Left colon (tissue), 2 donors: Measurements from ENCODE around the gene CDH23. TPM values are rescaled to one million over a fixed set of nuclear protein-coding genes. Genes with fewer than 3 reads are reported as not detected.

Source experiments
- ATAC-seq: fragments of 200-7000 bp; cut with Tn5 transposase; one replicate; pipeline ENCODE4 v1.9.1; 2020; ENCODE audit warnings: mild to moderate bottlenecking, moderate library complexity
- DNase-seq, 2 donors: peaks; one replicate each; pipeline ENCODE4 v3.0.0-alpha.2; 2020
- intact Hi-C, 2 donors: fragments of 100-400 bp; cut with DNase I in 1 of 2; cut with micrococcal nuclease in 1 of 2; formaldehyde crosslinking; loops; one replicate each; pipeline versions ENCODE4 v1.11.2 to v1.14.0; 2022; cut with DNase I, micrococcal nuclease
- total RNA-seq, 2 donors: library from RNA; stranded (reverse); fragmentation: NEBNext Ultra II Directional; extraction: Animal tissue kit (Norgen Biotek cat#: 25700); gene quantifications; one replicate each; pipeline ENCODE4 v1.2.1, GENCODE V29; 2021
- donor health status: DM: no; HTN: no; CAD: no.
- donor health status: DM: yes; HTN: yes; CAD: no.

CDH23 gene
- total RNA-seq, 2 donors from 2014 or later = 2.2 to 2.5 TPM

DNA sequence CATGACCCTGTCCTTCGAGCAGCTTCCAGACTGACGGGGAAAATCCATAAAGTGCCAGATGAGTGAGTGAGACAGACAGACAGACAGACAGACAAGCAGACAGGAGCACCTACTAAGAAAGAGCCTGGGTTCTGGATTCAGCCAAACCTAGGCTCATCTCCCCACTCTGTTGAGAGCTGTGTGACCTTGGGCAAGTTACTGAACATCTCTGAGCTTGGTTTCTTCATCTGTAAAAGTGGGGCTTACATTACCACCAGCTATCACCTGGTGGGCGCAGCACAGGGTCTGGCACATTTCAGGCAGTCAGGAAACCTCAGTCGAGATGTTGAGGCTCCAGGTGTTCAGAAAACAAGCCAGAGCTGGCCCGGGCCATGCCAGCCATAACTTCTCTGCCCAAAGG, 285.3 kb downstream of the CDH23 start:
- intact Hi-C loops = no loop called here
- ATAC-seq = no peak
- no peak for DNase-seq

DNA sequence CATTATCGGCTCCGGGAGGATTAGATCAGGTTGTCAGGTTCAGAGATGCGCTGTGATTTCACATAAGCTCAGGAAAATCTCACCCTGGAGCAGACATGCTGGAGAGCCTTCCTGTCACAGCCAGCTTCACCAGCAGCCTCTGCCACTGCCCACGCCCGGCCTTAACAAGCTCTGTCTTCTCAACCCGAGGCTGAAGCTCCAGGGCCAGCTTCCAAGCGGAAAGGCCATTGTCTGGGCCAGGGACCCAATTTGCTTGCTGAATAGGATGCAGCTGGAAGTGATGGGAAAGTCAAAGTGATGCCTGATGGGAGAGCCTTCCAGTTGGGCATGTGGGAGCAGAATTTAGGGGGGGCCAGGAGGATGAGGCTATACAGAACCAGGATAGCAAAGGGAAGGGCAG, 286.6 kb downstream of the CDH23 start:
- intact Hi-C loops = no loop called here
- DNase-seq (no peak), ATAC-seq (no peak)

DNA sequence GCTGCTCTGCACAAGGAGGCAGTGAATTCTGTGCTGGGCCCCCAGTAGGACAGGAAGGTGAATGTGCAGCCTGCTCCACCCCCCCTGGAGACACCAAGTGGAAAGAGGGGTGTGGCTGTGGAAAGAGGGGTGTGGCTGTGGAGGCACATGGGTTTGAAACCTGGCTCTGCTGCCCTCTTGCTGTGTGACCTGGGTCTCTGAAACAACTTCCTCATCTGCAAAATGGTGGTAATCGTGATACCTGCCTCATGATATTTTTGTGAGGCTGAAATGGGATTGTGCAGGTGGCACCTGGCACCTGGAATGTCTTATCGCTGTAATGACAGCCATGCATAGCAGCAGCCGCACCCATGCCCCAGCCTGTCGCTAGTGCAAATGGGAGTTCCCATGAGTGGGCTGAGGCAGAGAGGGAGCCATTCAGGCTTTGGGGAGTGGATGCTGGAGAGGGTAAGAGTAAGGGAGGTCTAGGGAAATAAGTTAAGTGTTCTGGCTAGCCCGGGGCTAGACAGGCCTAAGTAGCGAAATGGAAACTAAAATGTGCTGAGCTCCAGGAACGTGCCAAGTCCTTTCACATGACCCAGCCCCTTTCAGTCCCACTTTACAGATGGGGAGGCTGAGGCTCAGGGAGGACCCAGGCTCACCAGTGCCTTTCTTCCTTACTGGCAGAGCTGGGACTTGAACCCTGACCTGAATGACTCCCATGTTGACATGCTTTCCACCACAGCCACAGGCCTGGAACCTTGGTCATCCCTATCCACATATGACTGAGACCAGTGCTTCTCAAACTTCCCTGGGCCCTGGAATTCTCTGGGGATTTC, 287.8 kb downstream of the CDH23 start:
- intact Hi-C loops = no loop called here
- ATAC-seq (peak; percentile 88), DNase-seq (peak in 1 of 2 donors; percentile 37)

DNA sequence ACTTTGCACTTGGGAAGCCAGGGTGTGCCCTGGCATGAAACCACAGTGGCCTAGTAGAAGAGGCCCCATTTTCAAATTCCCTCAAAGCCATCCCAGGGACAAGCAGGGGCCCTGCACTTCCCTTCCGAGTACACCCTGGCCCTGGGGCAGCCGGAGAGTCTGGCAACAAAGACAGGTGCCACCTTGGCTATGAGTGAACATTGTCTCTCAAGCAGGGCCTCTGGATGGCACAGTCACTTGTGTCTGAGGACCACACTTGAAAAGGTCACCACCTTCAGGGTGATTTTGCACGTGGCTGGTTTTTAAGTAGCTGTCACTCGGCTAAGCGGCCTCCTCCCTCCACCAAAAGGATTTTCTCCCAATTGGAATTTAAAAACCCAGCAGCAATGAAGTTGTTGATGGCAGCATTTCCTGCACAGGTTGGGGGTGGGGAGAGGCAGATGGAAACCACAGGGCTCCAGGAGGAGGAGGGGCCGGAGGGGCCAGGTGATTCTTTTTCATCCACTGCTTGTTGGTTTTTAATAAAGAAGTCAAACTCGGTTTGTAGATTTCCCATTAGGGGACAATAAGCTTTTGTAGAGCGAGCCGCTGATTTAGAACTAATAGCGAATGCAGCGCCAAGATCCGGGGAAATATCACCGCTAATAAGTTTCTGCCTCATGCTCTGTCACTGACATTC, 289.0 kb downstream of the CDH23 start:
- DNase-seq (no peak), ATAC-seq (no peak)
- intact Hi-C loops = no loop called here

DNA sequence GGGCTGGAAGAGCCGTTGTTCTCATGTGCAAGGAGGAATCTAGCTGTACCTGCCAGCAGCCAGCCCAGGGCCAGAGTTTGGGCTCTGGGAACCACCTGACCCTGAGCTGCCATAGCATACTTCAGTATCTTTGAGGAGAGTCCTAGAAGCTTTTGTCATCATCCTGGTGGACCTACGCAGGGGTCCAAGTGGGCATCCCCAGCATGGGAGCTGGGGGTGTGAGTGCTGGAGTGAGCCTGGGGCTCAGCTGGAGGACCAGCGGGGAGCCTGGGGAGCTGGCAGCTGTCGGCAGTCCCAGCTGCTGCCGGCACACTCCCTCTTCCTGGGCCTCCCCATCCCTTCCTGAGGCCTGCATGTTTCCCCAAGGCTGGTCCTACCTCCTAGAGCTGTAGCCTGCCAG, 290.4 kb downstream of the CDH23 start:
- DNase-seq (no peak), ATAC-seq (no peak)
- intact Hi-C loops = no loop called here

DNA sequence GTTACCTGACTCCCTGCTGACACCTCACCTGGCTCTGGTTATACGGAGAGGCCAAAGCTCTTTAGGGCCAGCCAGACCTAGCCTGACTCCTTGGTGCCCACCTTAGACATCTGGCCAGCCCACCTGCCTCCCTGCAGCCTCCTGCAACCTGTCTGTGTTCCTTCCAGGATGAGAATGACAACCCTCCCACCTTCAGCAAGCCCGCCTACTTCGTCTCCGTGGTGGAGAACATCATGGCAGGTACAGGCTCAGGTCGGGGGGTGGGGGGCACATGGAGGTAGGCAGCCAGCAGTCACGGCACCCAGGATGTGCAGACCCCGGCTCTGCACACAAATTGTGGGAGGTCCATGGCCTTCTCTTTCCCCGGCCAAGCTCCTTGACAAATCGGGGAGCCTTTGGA, 290.8 kb downstream of the CDH23 start:
- intact Hi-C loops = no loop called here
- no peak for DNase-seq
- no peak for ATAC-seq

DNA sequence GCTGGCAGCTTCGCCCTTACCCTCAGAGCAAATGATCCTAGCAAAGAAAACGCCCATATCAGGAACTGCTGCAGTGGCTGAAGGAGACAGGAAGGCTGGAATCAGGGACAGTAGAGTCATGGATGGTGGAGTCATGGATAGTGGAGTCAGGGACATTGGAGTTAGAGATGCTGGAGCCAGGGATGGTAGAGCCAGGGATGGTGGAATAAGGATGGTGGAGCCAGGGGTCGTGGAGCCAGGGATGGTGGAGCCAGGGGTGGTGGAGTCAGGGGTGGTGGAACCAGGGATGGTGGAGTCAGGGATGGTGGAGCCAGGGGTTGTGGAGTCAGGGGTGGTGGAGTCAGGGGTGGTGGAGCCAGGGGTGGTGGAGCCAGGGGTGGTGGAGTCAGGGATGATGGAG, 291.5 kb downstream of the CDH23 start:
- no peak for ATAC-seq
- intact Hi-C loops = no loop called here
- DNase-seq = no peak

DNA sequence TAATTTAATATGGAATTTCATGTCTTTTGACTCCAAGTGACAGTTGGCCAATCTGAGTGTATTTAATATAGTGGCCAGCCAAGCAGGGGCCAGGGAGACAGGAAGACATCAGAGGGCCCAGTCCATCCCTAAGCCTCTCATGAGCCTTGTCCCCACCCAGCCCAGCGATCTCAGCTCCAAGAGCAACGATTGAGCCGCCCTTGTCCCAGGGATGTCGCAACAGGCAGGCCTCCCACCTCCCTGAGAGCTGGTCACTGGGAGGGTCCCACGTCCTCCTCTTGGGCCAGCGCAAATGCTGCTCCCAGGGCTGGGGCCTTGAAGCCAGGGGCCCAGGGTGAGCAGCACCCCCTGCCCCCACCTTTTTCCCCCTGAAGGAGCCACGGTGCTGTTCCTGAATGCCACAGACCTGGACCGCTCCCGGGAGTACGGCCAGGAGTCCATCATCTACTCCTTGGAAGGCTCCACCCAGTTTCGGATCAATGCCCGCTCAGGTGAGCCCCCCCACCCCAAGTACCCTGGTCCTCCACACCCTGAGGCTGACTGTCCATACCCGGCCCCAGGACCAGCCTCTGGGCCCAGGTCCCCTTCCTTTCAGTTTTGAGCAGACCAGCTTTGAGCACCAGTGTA, 293.5 kb downstream of the CDH23 start:
- intact Hi-C loops = no loop called here
- ATAC-seq = no peak
- DNase-seq = no peak

DNA sequence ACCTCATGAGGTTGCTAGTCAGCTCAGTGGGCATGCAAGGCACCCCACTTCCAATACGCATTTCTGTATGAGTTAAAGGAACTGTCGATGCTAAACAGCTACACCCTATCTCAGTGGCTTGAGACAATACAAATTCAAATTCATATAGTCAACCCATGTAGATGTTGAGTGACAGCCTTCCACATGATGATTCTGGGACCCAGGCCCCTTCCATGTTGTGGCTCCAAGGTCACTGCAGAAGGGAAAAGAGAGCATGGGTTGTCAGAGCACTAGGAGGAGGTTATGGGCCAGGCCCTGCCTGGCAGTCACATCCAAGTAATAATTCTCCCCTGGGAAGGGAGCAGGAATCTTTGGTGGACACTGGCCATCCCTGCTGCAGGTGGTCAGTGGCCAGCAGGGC, 294.7 kb downstream of the CDH23 start:
- intact Hi-C loops = no loop called here
- DNase-seq (no peak), ATAC-seq (no peak)

DNA sequence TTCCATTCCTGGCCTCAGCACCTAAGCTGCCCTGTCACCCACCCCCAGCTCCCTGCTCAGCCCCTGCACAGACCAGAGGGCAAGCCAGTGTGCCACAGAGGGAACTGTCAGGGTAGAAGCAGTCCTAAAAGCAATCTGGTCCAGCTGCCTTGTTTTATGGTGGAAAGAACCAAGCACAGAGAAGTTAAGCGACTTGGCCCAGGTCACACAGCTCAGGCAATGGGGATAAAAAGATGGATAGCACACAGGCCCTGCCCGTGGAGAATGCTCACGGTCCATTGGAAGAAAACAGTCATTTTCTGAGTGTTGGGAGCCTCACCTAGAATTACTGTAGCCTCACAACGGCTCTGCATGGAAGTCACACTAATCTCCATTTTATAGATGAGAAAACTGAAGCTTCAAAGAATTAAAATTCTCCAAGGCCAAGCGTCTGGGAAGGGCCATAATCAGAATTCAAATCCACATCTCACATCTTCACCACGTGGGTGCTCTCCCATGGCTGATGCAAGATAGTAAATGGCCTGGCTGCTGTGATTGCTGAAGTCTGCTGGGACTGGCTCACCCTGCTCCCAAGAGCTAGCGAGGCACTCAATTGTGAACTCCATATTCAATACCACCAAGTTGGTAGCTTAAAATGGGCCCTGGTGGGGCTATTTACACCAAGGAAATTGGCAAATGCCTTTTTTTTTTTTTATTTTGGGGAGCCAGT, 296.0 kb downstream of the CDH23 start:
- intact Hi-C loops = no loop called here
- DNase-seq (no peak), ATAC-seq (no peak)

DNA sequence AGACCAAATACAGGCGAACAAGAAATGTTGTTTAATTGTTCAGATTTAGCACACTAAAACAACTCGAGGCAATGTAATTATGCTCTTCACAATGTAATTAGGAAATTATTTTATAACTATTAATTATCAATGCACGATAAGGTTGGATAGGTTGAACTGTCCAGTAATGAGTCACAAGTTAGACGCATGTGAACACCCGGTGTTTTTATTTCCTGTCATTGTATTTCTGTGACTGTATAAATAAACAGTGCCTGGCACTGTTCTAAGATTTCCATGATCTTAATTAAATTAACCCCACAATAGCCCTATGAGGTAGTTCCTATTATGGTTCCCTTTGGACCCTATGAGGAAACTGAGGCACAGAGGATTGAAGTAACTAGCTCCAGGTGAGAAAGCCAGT, 296.7 kb downstream of the CDH23 start:
- ATAC-seq (no peak), DNase-seq (no peak)
- intact Hi-C loops = no loop called here

DNA sequence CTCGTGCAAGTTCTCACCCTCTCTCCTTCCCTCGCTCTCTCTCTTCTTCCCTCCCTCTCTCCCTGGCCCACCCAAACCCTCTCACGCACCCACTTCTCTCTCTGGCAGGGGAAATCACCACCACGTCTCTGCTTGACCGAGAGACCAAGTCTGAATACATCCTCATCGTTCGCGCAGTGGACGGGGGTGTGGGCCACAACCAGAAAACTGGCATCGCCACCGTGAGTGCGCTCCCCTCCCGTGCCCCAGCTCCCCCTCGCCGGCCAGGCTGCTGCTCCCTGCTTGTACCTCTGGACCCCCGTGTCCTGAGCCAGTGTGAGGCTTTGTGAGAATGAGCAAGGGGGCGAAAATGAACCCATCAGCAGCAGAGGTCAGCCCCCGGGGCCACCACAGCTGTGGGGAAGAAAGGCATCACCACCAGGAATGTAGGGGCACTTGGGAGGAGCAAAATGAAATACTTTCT, 297.4 kb downstream of the CDH23 start:
- intact Hi-C loops = no loop called here
- no peak for ATAC-seq
- DNase-seq = no peak

DNA sequence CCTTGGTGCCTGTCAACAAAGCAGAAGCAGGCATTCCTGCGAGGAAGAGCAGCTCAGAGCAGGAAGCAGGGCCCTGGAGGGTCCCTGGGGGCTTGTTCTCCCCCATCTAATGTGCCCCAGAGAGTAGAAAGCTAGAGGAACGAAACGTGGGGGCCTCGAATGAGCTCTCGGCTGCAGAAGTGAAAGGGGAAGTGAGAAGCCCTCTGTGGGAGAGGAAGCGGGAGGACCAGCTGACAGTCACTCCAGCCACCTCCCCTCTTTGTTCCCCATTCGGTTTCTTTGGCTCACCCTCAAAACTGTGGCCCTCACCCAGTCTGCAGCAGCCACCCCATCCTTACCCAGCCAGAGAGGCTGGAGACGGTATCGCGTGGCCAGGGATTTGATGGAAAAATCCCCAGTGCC, 297.8 kb downstream of the CDH23 start:
- intact Hi-C loops = no loop called here
- DNase-seq = peak; percentile 53 to 61
- peak; percentile 38 for ATAC-seq

DNA sequence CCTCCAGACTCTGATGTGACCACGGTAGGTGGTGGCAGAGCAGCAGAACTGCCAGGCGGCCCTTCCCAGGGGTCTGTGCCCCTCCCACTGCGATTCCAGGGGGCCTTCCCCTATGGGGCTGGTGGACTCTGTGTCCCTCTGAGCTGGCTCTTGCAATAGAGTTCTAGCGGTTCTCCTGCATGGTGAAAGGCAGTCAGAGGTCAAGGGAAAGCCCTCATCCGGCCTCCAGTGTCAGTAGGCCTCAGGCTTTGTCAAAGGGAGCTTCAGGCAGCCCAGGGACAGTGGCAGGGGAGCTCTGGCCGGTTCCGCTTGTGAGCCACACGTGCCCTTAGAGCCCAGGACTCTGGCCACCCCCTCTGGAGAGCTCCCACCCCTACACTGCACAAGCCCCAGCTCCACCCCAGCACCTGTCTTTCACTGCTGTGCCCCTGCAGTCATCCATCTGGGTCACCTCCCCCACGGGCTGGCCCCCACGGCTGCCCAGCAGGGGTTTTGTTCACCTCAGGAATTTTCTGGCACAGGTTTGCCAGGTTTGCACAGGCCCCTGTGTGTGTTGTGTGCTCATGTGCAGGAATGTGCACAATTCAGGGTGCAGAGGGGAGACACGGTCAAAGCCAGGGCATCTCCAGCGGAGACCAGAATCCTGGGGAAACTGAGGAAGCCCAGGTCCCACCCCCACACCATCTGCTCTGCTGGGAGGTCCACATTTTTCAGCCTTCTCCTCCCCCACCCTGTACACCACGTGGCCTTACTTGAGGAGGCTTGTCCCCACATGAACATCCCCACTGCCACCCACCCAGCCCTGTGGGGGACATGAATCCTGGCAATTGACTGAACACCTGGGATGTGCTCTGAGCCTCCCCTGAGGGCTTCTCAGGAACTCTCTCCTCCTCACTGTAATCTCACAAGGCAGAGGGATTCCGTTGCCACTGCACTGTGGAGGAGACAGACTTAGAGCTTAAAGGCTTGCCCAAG, 299.1 kb downstream of the CDH23 start:
- no peak for DNase-seq
- no peak for ATAC-seq
- intact Hi-C loops = loop anchor here in 1 of 2 donors (5.0 kb wide), 1 partner anchor 378 kb away; the partner anchor contains the start of gene SLC29A3

DNA sequence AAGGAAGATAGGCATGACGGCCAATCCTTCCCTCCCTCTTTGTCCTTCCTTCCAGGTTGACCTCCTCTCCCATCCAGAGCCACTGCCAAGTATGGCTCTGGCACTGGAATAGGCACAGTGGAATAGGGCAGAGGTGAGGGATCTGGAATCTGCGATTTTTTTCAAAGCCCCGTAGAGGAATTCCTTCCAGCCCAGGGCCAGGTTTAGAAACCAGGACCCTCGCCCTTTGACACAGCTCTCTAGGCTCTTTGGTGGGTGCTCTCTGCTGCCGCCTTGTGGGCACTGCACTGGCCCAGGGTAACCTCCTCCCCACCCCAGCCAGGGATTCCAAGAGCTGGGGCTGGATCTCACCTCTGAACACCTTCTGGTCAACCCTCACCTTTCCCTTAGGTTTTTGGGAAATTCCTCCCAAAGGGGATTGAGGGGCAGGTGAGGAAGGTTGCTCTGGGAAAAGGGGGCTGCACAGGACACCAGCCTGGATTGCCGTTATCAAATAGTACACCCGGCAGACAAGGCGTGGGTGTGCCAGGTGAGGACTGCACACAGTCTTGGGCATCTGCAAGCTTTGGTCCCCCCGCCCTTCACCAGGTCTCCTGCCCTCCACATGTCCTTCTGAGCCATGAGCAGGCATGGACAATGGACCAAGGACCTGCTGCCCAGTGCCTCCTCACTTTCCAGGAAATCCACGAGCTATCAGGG, 300.1 kb downstream of the CDH23 start:
- intact Hi-C loops = loop anchor here in 1 of 2 donors (5.0 kb wide), 1 partner anchor 379 kb away; the partner anchor contains the start of gene SLC29A3
- ATAC-seq (peak; percentile 86), DNase-seq (peak; percentile 55 to 89)

DNA sequence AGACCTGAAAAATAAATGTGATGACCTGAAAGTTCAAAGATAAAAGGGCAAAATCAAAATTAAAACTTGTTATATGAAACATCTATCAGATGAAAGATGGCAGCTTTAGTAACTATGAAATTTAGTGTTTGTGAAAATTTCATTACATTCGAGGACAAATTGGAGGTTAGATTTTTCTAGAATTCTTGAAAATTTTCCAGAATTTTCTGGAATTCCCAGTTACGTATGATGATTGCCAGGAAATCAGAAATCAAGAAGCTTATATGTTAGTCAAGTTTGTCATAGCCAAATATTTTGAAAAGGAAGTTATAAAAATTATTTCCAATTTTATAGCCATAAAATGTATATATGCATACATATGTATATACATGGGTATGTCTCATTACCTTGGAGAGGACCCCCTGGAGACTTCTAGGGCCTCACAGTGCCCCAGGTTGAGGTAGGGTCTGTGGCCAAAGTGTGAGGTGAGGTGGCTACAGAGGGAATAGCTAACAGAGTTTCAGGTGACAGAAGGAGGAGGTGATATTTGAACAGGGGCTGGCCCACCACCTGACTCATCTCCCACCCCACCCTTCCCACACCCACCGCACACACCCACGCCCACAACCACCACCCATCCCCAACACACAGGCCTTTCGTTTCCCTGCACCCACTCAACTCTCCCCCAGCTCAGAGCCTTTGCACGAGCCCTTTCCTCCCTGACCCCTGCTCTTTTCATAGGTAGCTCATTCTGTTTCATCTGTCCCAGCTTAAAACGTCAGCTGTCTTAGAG, 301.4 kb downstream of the CDH23 start:
- ATAC-seq (no peak), DNase-seq (no peak)
- intact Hi-C loops = loop anchor here in 1 of 2 donors (5.0 kb wide), 1 partner anchor 381 kb away; the partner anchor contains the start of gene SLC29A3

DNA sequence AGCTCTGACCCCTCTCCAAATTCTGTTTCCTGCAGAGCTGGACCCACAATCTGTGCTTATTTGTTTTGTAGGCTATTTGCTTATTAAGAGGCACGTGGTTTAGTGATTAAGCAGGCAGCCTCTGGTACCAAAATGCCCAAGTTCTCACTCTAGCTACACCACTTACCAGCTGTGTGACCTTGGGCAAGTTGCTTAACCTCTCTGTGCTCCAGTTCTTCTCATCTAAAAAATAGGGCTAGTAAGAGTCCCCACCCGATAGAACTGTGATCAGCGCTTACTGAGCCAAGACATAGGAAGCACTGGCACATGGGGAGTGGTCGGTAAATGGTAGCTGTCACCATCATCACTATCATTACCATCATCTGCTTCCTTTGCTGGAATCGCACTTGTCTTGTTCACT, 302.0 kb downstream of the CDH23 start:
- no peak for ATAC-seq
- intact Hi-C loops = loop anchor here in 1 of 2 donors (5.0 kb wide), 1 partner anchor 381 kb away; the partner anchor contains the start of gene SLC29A3
- no peak for DNase-seq
